Ishikawa (cell line): ENCODE data around the gene ALG14.

ENCODE experiments used
- CEBPB ChIP-seq: IDR thresholded peaks from 2 replicates; pipeline ENCODE4 v1.6.1; 2012
- CREB1 ChIP-seq: IDR thresholded peaks from 2 replicates; pipeline ENCODE4 v1.6.1; 2012; ENCODE audit warnings: low read depth
- EGR1 ChIP-seq: IDR thresholded peaks from 2 replicates; pipeline ENCODE4 v1.6.1; 2012
- FOXM1 ChIP-seq: IDR thresholded peaks from 2 replicates; pipeline ENCODE4 v1.6.1; 2012; ENCODE audit warnings: low read depth, borderline replicate concordance
- NFIC ChIP-seq: IDR thresholded peaks from 2 replicates; pipeline ENCODE4 v1.6.1; 2012
- RAD21 ChIP-seq: IDR thresholded peaks from 2 replicates; pipeline ENCODE4 v1.6.1; 2012; ENCODE audit warnings: low read depth
- REST ChIP-seq: IDR thresholded peaks from 2 replicates; pipeline ENCODE4 v1.6.1; 2012; ENCODE audit warnings: low read depth, mild to moderate bottlenecking
- TAF1 ChIP-seq: IDR thresholded peaks from 2 replicates; pipeline ENCODE4 v1.6.1; 2012; ENCODE audit warnings: low read depth, mild to moderate bottlenecking
- TCF12 ChIP-seq: IDR thresholded peaks from 2 replicates; pipeline ENCODE4 v1.6.1; 2012; ENCODE audit warnings: low read depth
- TEAD4 ChIP-seq: IDR thresholded peaks from 2 replicates; pipeline ENCODE4 v1.6.1; 2012
- USF1 ChIP-seq: IDR thresholded peaks from 2 replicates; pipeline ENCODE4 v1.6.1; 2012
- YY1 ChIP-seq: IDR thresholded peaks from 2 replicates; pipeline ENCODE4 v1.6.1; 2012; ENCODE audit warnings: low read depth
- ZBTB7A ChIP-seq: IDR thresholded peaks from 2 replicates; pipeline ENCODE4 v1.6.1; 2012; ENCODE audit warnings: low read depth
- TF ChIP-seq, protein P1 (sequence below): IDR thresholded peaks from 2 replicates; pipeline ENCODE4 v1.6.1; 2012

Gene ALG14

GRCh38 chr1:94961582-94961981 lies 111.2 kb downstream of the ALG14 start:
- TF ChIP-seq RAD21 = no peak
- TF ChIP-seq USF1 = no peak
- no peak for TF ChIP-seq YY1
- no peak for TF ChIP-seq FOXM1
- no peak for TF ChIP-seq REST

DNA sequence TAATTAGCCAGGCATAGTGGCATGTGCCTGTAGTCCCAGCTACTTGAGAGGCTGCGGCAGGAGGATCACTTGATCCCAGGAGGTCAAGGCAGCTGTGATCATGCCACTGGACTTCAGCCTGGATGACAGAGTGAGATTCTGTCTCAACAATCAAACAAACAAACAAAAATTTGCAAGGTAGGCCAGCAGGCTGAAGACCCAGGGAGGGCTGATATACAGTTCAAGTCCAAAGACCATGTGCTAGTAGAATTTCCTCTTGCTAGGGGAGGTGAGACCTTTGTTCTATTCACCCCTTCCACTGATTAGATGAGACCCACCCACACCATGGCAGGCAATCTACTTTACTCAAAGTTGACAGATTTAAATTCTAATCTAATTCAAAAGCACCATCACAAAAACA lies 114.7 kb downstream of the ALG14 start:
- no peak for TF ChIP-seq ZBTB7A
- TF ChIP-seq NFIC = no peak
- no peak for TF ChIP-seq REST

DNA sequence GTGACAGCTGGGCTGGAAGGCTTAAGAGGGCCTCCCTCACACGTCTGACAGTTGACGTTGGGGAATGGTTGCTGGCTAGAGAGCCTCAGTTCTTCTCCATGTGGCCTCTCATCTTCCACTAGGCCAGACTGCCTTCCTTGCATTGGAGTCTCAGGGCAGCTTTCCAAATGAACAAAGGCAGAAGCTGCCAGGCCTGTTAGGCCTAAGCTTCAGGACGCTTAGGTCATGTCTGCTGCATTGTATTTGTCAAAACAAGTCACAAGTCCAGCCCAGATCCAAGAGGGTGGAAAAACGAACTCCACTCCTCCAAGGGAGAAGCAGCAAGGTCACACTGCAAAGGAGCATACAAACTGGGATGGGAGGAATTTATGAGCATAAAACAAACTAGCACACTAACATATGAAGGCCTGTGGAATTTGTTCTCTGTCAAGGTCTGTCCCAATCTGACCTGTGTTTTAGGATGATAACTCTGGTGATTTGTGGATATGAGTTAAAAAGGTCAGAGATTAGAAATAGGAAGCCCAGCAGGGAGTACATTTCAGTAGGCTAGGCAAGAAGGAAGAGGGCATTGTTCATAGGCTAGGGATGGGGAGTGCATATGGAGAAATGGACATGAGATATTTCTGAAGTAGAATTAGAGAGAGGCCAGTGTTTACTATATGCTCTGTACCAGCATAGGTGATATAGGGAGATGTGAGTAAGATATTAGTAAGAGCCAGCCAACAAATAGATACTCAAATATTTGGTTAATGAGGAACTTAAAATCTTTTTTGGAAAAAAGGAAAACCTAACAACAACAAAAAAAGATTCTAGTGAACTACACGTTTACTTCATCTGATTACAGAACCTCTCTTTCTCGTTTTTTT lies 116.8 kb downstream of the ALG14 start:
- TF ChIP-seq FOXM1 = no peak
- no peak for TF ChIP-seq CREB1
- TF ChIP-seq CEBPB = no peak
- no peak for TF ChIP-seq EGR1
- no peak for TF ChIP-seq RAD21
- TF ChIP-seq TCF12 = no peak
- TF ChIP-seq USF1 = no peak
- TF ChIP-seq NFIC = no peak
- TF ChIP-seq REST = no peak
- no peak for TF ChIP-seq TEAD4
- no peak for TF ChIP-seq YY1
- TF ChIP-seq, protein P1, sequence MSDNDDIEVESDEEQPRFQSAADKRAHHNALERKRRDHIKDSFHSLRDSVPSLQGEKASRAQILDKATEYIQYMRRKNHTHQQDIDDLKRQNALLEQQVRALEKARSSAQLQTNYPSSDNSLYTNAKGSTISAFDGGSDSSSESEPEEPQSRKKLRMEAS = no peak

GRCh38 chr1:94954263-94955220 lies 118.2 kb downstream of the ALG14 start:
- TF ChIP-seq YY1 = no peak
- TF ChIP-seq TCF12 = no peak
- no peak for TF ChIP-seq USF1
- TF ChIP-seq TAF1 = no peak
